Liver (tissue), 3 donors: ENCODE measurements around the gene RBM6.

ENCODE experiments used
- CTCF ChIP-seq: fragments of 150-350 bp; IDR thresholded peaks from 2 replicates; pipeline ENCODE4 v1.5.1; 2017; ENCODE audit warnings: improper control_type of control experiment, low read depth, low read length; ENCODE audit not compliant: missing input control
- TAF1 ChIP-seq: conservative IDR thresholded peaks from 2 replicates; pipeline ENCODE4 v1.6.1; 2016; ENCODE audit warnings: antibody characterized with exemption, mild to moderate bottlenecking
- TF ChIP-seq, protein P1 (sequence below): IDR thresholded peaks from 2 replicates; pipeline ENCODE4 v1.6.1; 2016; ENCODE audit warnings: antibody characterized with exemption
- donor health status: healthy.
- donor health status: healthy.

GRCh38 chr3:49926117-49926728 is 13.7 kb upstream of the RBM6 start:
- TF ChIP-seq CTCF (no peak), TAF1 (no peak)
- TF ChIP-seq, protein P1, sequence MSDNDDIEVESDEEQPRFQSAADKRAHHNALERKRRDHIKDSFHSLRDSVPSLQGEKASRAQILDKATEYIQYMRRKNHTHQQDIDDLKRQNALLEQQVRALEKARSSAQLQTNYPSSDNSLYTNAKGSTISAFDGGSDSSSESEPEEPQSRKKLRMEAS: no peak
